DMS 273 treated with DMSO at 0.1 percent for 48 hours (cell line): ENCODE results near the gene TLK2.

Source experiments
- DNase-seq: peaks from one replicate; lab custom pipeline; 2025; lab: John Stamatoyannopoulos, UW

Gene TLK2

DNA sequence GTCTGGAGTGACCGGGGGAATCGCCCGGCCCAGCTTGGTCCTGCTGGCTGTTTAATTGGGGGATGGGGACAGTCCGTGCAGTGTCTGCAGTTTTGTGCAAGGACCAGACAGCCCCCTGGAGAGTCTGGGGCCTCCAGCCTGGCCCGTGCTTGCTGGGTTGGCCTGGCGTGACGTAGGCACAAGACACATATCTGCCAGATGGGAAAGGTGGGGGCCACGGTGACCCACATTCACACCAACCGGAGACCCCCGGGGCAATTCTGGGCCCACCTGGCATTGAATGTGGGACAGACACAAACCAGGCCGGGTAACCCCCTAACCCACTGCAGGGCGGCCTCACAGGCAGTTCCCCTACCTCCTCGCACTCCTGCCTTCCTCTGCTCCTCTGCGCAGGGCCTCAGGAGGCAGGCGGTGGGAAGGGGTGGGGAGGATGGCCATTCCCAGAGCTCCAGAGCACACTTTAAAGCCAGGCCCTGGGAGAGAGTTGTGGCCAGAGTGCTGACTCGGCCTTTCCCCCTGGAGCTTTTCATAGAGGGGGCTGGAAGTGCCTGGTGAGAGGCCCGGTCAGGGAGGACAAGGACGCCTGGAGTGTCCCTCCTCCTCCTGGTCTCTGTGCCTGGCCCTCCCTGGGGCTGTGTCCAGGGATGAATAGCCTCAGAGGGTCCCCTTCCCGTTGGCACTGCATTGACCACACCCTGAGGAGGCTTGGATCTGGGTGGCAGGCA, 150.4 kb downstream of the TLK2 start:
- DNase-seq = no peak

GRCh38 chr17:62629556-62630364, 151.1 kb downstream of the TLK2 start:
- no peak for DNase-seq

GRCh38 chr17:62630365-62631085, 151.9 kb downstream of the TLK2 start:
- no peak for DNase-seq

GRCh38 chr17:62631086-62631935, 152.7 kb downstream of the TLK2 start:
- no peak for DNase-seq

DNA sequence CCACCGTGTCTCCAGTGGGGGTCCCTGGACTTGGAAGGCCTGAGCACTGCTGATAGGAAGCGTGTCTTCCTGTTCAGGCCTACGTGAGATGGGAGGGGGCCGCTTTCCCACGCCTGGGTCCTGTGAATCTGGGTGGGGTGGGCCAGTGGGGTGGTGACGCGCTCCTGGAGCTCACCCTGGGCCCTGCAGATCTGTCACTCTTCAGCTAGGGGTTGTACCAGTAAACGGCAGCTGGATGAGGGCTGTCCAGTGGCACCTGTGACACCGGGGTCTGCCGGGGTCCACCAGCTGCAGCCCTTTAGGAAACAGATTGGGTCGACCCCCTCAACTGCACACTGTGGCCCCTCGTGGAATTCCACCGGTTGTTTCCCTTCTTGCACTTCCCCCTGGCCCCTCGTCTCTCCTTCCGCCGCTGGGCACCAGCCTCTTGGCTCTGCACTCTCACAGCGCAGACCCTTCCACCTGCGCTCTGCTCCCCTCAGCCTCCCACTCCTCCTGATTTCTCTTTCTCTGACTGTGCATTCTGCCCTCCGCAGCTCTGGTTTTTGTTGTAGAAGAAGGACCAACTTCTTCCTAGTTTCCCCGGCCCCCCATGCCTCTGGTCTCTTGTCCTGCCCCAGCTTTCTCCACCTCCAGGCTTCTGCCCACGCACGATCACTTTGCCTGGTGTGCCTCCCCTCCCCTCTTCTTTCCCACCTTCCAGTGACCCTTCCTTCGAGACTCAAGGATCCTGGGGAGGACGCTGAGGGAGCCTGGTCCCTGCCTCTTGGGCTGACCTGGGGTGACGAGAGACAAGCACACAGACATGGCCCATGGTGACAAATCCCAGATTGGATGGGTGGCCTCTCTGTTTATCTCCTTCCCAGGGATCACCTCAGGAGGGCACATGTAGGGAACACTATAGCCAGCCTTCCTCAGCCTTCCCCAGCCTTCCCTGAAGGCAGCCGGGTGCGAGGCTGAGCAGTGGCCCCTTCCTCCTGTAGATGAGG, 153.6 kb downstream of the TLK2 start:
- no peak for DNase-seq

- no peak for DNase-seq
These were observed 159.2 kb downstream of the TLK2 start for GRCh38 chr17:62637809-62638208.

- no peak for DNase-seq
These were observed 162.5 kb downstream of the TLK2 start for GRCh38 chr17:62641153-62641552.

DNA sequence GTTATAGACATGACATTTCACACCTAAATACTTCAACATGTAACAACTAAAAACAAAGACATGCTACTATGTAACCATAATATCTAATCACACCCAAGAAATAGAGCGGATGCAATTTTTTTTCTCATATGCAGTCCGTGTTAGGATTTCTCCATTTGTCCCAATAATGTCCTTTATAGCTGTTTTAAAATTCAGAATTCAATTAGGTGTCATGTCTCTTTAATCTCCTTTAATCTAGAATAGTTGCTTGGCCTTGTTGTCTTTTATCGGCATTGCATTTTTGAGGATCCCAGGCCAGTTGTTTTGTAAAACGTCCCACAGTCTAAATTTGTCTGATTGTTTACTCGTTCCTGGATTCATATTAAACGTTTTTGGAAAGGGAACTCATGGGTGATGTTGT, 163.3 kb downstream of the TLK2 start:
- DNase-seq = no peak

- DNase-seq = no peak
These were observed 164.9 kb downstream of the TLK2 start for GRCh38 chr17:62643496-62643895.

- no peak for DNase-seq
These were observed 166.0 kb downstream of the TLK2 start for GRCh38 chr17:62644487-62645173.

GRCh38 chr17:62648251-62648955, 169.8 kb downstream of the TLK2 start:
- no peak for DNase-seq

DNA sequence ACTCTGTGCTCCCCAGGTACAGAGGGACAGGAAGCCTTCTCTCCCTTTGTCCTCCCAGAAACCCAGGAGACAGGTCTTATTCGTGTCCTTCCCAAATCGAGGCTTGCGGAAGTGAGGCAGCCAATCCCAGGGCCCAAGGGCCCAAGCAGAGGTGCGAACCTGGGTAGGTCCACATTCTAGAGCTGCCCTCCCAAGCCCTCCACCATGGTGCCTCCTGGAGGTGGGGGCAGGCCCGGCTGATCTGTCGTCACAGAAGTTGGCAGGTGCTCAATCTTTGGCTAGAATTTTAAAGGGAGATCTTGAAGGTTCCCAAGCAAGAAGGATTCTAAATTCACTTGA, 170.3 kb downstream of the TLK2 start:
- DNase-seq = no peak

- no peak for DNase-seq
These were observed 170.9 kb downstream of the TLK2 start for GRCh38 chr17:62649570-62649969.

- no peak for DNase-seq
These were observed 172.0 kb downstream of the TLK2 start for GRCh38 chr17:62650587-62650986.

DNA sequence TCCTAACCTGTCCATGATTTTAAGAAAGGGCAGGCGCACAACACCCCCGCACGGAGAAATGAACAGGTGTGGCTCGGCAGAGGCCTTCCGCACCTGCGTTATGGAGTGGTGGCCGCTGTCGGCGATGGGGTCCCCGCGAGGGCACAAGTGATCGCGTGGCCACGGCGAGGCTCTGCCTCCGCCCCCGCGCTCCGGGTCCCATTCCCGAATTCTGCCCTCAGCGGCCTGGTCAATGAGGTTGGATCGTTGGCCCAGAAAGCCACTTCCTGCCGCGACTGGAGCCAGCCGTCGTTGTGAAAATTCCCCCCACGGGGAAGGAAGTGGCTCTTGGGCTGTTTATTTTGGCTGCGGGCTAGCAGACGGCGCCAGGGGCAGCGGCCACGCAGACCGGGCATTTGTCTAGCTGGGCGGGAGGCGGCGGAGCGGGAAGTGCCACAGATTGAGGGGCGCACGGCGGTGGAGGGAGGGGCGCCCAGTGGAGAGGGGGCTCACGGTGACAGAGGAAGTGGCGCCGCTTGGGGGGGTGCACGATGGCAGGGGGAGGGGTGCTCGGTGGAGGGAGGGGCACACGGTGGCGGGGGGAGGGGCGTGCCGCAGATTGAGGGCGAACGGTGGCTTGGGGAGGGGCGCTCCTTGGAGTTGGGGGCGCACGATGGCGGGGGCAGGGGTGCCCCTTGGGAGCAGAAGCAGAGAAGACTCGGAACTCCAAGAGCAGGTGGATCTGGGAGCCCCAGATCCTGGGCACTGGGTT, 173.8 kb downstream of the TLK2 start:
- DNase-seq = no peak

DNA sequence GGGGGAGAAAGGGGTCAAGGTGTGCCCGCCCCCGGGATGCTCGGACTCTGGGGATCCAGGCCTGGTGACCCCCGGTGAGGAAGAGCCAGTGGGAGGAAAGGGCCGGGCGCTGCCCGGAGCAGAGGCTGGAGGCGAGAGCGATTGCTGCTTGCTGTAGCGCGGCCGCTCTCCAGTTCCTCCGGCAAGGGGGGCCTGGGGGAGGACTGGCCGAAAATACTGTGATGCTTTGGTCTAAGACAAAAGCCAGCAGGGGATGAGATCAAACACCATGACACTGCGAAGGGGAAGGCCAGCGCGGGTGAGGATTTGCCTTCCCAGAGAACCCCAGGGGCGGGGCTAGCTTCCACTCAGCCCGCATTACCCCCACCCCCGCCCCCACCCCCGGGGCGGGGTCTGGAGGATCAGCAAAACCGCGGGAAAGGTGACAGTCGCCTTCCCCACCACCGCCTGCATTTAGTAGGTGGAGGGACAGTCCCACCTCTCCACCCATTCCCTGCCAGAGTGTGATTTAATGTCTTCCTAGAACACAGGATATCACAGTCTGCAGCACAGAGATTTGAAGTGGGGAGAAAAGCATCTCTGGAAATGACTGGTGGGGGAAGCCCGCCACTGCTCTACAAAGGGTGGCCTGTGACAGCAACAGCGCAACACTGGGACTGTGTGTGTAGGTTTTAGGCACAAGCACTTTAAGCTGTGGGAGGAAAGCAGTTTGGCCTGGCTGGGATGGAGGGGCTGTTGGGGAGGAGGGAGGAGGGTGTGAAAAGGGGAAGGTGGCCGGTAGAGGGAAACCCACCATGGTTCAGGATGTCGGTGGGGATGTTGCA, 174.6 kb downstream of the TLK2 start:
- DNase-seq = no peak

GRCh38 chr17:62653826-62654761, 175.5 kb downstream of the TLK2 start:
- no peak for DNase-seq
